GM18868 (cell line): ENCODE results near the gene CIB2.

ENCODE experiments used
- ATAC-seq: cut with Tn5 transposase; IDR thresholded peaks from one replicate; pipeline ENCODE4 v1.9.1; 2021; ENCODE audit warnings: mild to moderate bottlenecking, moderate library complexity; ENCODE audit not compliant: unreplicated experiment

Gene CIB2

DNA sequence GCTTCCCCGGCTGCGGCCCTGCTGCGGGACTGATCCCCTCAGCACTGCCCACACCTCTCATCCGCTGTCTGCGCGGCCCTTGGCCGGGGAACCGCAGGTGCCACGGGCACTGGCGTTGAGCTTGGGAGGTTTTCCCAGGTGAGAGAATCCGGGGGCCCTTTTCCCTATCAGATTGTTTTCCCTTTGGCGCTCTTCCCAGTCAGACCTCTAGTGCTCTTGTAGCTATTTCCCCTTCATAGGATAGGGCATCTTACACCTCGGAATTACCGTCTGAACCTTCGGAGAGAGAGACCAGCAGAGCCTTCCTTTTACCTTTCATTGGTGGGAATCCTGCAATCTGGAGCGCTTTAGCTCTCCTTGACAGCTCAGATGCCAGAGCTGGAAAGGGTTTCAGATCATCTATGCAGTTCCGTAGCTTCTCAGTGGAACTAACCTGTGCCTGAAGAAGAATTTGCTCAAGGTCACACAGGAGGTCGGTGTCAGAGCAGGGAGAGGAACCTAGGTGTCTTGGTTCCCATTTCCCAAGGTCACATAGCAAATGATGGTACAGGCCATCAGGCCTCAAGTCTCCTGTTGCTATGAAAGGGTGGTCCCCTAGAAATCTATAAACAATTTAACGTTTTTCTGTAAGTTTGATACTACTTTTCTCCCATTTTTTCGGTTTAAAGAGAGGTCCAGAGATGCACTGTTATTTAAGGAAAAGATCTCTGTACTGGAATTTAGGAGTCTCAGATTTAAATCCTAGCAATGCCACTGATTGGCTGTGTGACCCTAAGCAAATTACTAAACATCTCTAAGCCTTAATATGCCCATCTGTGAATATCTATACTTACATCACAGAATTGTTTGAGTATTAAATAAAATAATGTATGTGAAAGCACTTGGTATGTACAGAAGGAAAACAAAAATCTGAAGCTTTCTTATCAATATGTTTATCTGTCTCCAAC is 18.8 kb upstream of the CIB2 start:
- peak; percentile 20 for ATAC-seq

DNA sequence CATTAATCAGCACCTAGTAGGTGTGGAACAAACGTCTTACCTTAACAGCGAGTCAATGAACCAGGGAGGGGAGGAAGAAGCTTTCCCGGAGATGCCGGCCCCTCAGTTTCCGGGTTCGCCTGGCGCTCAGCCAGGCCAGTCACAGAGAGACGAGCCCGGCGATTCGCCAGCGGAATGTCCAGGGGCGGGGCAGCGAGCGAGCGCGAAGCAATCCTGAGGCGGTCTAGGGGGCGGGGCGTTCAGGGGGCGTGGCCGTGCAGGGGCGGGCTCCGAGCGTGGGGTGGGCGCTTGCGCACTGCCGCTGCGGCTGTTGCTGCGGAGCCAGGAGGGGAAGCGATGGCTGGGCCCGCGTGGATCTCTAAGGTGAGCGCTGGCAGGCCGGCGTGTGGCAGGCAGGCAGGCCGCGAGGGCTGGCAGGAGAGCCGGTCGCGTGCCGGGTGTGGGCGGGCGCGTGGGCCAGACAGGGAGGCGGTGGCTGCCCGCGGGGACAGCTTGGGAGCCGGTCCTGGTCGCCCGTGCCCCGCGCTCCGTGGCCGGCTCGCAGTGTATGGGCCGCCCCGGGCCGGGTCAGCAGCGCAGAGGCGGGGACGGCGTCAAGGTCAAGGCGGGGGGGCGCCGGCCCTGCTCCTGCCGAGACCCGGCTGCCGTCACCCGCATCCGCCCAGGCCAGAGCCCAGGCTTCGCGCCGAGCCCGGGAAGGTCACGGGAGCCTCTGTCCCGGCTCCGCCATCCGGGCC is 18.0 kb upstream of the CIB2 start, which contains the start of gene IDH3A:
Gene IDH3A (plus strand): TSS at position 295 of the 737 bp plus-strand sequence. CDS start 42 bp downstream, at position 337.
- peak; percentile 81 for ATAC-seq

DNA sequence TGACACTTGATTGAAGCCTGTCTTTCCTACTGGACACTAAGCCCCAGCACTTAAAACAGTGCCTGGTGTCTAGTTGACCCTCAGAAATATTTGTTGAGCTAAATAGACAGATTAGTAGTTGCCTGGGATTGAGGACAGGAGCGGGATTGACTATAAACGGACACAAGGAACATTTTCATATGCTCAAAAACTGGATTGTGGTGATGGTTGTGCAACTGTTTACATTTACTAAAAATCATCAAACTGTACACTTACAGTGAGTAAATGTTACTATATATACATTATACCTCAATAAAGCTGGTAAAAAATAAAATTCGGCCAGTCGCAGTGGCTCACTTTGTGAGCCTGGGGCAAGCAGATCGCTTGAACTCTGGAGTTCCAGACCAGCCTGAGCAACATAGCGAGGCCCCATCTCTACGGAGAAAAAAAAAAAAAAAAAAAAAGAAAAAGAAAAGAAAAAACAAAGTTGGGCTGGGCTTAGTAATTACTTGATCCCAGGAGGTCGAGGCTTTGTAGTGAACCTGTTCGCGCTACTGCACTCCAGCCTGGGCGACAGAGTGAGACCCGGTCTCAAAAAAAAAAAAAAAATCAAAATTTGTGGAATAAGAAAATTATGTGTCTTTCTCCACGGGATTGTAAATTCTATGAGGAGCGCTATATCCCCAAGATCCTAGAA is 17.3 kb upstream of the CIB2 start:
- ATAC-seq: peak; percentile 9

DNA sequence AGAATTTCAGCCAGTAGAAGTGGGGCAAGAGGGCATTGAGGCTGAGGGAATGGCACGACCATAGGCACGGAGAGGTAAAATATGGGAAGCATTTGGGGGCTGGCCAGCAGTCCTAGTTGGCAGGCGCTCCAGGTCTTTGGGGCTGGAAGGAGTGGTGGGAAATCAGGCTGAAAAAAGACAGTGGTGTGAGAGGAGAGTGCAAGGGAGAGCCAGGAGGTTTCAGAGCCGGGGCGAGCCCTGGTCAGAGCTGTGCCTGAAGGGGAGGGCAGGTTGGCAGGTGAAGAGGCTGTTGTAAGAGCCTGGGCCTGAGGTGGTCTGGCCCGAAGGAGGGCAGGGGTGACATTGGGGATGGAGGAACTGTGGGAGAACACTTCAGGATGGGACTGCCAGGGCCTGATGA is 16.3 kb upstream of the CIB2 start:
- ATAC-seq: no peak

DNA sequence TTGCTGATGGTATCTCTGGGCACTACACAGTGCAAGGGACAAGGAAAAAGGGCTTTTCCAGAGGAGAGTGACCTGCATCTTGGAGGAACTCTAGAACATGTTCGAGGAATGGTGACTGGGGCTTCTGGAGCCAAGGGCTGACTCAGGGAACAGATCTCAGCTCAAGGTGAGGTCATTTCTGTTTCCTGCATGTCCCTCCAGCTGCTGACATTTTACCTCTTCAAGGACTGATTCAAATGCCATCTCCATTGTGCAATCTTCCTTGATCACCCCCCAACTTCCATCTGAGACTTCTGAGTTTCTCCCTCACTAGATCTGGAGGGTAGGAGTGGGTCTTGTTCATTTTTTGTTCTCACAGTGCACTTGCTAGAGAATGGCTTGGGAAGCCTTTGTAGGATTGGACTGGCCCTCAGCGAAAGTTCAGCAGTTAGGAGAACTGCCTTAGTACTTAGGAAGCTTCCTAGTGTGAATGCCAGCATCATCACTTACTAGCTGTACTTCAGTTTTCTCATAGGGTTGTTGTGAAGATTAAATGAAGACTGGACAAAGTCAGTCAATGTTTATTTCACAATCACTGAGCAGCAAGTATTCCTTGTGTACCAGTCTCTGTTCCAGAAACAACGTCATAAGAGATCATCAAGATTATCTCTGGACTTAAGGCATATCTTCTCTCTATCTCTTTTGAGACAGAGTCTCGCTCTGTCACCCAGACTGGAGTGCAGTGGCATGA is 15.3 kb upstream of the CIB2 start:
- ATAC-seq: no peak

DNA sequence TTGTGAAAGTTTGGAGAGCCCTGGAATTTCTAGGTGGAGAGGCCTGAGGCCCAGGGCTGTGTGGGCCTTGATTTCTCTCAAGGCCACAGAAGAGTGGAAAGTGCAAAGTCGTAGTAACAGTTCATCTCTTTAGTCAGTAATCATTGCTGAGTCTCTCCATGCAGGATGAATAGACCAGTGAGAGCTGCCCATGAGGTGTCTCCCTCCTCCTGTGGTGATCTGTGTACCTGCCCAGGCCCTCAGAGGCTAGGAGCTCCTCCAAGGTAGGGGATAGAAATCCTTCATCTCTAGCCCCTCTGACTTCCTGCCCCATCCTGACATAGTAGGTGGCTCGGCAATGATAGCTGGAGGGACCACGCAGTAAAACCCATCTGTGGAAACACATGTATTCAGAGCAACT is 11.1 kb upstream of the CIB2 start:
- no peak for ATAC-seq

DNA sequence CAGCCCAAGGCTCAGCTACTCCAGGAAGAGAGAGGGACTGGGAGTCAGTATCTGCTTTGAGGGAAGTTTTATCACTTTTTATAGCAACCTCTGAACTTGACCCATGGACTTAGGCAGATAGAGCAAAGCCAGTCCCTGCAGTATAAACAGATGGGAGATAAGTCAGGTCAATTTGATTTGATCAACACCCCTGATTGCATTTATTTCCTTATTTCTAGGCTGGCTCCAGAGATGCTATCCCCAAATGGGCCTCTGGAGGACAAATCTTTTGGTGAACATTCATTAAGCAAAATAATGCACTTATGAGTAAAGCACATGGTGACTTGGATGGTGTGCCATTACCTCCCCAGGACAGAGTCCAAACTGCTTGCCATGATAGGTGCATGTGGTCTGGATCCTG is 9.0 kb upstream of the CIB2 start:
- no peak for ATAC-seq

DNA sequence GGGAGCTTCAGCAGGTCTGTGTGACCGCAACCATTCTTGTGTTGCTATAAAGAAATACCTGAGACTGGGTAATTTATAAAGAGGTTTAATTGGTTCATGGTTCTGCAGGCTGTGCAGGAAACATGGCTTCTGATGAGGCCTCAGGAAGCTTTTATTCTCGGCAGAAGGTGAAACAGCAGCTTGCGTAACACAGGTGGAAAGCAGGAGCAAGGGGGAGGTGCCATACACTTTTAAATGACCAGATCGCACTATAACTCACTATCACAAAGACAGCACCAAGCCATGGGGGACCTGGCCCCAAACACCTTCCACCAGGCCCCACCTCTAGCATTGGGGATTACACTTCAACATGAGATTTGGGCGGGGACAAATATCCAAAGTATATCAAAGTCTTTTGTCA is 8.3 kb upstream of the CIB2 start:
- no peak for ATAC-seq

DNA sequence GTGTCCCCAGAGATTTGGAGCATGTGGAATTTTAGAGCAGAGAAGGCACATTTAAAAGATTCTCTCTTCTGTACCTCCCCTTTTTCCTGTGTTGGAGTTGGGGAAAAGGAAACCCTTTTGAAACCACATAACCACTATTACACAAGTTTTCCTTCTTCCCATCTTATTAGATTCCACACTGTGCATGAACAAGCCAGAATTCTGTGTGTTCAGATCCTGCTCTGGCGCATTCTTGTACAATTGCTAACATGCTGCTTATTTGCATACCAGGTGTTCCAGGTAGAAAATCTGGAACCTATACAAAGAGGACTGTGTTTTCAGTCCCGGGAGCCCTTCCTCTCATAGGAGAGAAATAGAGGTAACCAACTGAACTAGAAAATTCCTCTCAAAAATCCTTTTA is 2.6 kb upstream of the CIB2 start:
- ATAC-seq: no peak

DNA sequence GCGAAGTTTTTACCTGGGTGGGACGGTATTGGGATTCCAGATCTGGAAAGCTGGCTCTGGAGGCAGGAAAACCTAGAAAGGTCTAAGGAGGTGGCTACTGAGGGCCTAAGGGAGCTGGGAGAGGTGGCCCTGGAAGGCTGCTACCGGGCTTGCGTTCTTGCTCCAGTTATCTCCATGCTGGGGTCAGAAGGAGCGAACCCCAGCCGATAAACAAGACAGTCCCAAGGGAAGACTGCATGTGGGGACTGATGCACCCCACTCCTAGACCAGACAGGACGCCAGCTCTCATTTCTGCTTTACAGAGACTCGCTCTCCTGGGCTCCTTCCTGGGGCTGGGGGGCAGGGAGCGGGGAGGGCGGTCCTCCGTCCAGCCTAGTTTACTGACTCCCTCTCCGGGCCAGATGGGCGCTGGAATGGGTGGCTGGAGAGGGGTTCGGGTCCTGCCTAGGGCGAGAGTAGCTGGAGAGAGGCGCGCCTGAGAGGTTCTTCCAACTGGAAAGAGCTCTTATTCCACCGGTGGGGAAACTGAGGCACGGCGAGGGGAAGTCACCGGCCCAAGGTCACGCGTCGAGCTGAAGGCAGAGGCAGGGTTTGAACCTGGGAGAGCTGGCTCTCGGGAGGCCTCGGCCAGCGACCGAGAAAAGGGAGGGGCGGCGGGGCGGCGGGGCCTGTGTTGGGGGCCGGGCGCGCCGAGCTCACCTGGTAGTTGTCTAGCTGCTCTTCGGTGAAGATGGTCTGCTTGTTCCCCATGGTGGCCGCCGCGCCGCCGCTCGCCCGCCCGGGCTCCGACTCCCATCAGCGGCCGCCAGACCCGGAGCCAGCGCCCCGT is 565 bp downstream of the CIB2 start:
- peak; percentile 40 for ATAC-seq

DNA sequence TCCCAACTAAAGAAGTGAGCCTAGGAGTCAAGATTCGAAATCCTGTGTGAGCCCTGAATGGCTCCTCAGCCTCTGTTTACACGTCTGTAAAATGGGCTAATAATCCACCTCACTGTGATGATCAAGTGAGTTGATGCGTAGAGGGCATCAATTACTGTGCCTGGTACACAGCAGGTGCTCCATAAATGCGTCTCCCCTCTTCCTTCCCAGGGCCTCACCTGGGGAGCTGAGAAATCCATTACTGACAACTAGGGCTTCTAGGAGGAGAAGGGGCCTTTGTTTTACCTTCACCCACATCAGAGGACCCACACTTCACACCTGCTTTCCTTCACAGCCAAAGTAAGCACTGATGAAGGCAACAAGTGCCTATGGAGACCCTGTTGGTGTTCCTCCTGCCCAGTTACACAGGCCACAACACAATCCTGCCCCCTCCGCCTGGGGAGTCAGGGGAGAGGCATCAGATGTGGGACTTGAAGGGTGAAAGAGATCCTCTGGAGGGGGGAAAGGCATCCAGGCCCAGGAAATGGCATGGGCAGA is 1.4 kb downstream of the CIB2 start:
- no peak for ATAC-seq

DNA sequence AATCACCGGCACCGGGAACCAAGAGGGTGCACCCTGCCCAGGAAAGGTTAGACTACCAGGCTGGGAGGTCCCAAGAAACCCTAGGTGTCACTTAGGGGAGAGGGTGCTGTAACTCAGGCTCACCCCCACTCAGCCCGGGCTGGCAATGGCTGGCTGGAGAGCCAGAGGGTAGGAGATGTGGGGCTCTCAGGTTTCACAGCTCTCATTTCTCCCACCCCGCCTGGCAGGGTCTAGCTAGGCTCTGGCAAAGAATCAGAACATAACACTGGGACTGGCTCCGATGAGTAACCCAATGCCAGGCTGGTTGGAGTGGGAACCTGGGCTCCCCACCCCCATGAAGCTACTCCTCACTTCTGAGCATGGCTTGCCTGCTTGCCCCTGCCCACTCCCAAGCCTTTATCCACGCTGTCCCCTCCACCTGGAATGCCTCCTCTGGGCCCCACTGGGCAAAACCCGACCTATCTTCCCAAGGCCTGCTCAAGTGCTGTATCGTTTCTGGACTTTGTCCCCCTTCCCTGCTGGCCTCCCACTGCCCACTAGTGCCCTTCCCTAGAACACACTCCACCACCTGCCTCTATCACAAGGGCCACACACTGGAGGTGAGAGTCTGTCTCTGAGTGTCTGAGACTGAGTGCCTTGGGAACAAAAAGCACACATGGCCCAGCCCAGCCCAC is 2.0 kb downstream of the CIB2 start:
- ATAC-seq: no peak

DNA sequence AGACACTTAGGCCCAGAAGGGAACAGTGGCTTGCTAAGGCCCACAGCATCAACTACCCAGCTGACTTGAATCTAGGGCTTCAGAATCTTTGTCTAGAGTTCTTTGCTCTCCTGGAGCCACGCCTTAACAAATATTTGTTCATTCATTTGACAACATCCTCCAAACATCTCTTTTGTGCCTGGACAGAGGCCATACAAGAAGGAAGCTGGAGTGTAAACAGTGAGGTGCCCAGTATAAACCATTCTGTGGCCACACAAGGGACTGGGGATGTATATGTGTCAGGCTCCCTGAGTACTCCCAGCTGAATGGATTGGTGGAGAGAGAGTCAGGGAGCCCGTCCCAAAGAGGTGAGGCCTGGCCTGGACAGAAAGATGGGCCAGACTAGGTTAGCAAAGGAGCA is 3.4 kb downstream of the CIB2 start:
- no peak for ATAC-seq

DNA sequence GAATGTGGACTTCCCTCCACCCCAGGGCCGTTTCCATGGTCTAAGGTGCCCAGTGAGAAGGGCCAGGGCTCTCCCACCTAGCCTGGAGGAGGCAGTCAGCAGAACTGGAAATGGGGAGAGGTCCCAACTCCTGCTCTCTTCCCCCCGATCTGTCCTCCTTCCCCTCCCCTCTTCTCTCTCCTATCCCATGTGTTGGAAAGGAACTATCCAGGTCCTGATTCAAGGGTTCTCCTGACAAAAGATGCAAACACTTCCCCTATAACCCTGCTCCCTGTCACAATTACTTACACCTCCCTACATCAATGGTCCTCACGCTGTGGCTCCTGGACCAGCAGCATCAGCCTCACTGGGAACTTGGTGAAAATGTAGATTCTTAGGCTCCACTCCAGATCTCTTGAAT is 6.0 kb downstream of the CIB2 start:
- ATAC-seq: no peak

DNA sequence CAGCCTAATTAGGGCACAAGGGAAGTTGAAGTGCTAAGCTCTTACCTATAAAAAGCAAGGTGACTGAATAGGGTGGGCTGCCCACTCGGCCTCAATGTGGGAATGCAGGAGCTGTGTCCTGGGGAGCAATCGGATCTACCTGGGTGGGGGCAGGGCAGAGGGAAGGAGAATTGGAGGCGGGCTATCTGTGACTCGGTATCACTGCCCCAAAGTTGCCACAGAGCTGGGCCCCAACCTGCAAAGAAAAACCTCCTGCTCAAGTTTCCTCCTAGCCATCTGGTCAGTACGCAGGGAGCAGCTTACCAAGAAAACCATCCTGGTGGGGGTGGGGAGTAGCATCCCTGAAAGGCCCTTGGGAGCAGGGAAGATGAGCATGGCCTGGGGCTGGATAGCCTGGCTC is 10.7 kb downstream of the CIB2 start:
- no peak for ATAC-seq

DNA sequence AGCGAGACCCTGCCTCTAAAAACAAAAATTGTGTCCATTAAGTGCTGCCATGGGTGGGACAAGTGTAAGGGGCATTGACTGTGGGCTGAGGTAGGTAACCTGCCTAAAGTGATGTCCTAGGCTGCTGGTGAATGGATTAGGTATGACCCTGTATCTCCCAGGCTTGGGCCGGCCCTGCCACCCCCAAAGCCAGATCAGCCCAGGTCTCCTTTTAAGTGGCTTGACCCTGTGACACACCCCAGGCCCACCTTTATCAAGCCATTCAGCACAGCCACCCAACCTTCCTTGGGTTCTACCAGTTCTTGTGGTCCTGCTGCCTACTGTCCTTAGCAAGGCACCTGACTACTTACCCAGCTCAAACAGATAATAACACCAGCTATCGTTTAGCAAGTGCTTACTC is 18.7 kb downstream of the CIB2 start:
- no peak for ATAC-seq

DNA sequence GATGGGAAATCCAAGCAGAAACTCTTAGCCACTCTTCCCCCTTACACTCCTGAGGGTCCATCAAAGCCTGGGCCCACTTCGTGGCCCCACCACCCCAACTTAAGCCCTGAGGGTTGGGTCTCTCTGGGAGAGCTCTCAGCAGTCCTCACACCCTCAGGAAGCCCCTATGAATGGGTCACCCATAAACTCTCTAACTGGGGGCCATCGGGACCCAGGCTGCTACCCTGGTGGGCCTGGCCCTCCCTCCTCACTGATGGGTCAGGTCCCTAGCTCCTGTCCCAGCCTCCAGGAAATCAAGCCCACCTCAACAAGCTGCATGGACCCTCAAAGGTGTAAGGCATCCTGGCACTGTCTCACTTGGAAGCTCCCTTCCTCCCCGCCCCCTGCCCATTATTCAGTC is 19.5 kb downstream of the CIB2 start:
- ATAC-seq: no peak

DNA sequence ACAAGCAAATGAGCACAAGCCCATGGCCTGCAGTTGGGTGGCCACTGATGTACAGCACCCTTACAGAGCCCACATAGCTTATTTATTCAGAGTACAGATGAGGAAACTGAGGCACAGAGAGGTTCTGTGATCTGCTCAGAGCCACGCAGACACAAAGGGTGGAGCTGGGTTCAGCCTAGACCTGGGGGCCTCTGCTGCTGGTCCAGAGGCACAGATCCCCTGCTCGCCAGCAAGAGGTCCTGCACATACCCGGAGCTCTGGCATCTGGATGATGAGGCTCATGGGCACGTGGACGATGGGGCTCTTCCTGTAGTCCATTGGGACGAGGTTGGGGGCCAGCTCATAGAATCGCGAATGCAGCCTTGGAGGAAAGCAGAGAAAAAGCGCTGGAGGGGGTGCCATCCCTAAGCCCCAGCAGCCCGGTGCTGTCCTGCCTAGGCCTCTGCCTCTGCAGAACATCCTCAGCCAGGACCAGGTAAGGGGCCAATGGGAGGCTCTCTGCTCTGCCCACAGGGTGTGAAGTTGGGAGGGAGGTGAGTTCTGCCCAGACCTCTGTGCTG is 20.2 kb downstream of the CIB2 start:
- ATAC-seq: no peak

DNA sequence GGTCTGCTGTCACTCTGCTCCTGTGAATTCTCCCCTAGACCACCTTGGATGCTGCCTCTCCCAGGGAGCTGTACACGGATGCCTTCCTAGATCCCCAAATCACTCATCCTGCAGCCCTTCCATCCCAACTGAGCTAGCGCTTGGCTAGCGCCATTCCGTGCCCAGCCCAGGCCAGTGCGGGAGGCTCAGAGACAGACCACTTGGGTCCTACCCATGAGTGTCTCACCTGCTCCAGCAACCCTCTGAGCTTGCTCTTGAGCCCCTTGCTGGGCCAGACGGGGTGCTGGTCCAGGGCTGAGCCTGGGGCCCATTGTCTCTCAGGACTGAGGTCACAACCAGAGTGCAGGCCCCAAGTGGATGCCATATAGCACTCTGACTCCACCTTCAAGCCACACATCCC is 21.1 kb downstream of the CIB2 start:
- no peak for ATAC-seq
